Upper lobe of left lung (tissue), 6 donors: ENCODE data around the gene RHBG. TPM values are rescaled to one million over a fixed set of nuclear protein-coding genes. Genes with fewer than 3 reads are reported as not detected.

Source experiments
- ATAC-seq, 2 donors: fragments of 200-7000 bp; cut with Tn5 transposase; one replicate each; pipeline ENCODE4 v1.9.1; 2022; ENCODE audit warnings: mild to moderate bottlenecking in 2 of 2, moderate library complexity in 2 of 2; ENCODE audit not compliant: low FRiP score in 2 of 2
- DNase-seq, 2 donors: peaks; one replicate each; pipeline ENCODE4 v3.0.0-alpha.2; 2019 to 2020
- H3K27ac ChIP-seq, 4 donors: fragments of 200-600 bp; sonication (generic); one replicate each; pipeline ENCODE4 v1.5.1; 2016 to 2019
- H3K27me3 ChIP-seq, 4 donors: fragments of 200-600 bp; sonication (generic); one replicate each; pipeline ENCODE4 v1.5.1; 2017 to 2019
- H3K36me3 ChIP-seq, 4 donors: fragments of 200-600 bp; sonication (generic); one replicate each; pipeline ENCODE4 v1.5.1; 2016 to 2019
- H3K4me1 ChIP-seq, 4 donors: fragments of 200-600 bp; sonication (generic); one replicate each; pipeline ENCODE4 v1.5.1; 2018 to 2019
- H3K4me3 ChIP-seq, 4 donors: fragments of 200-600 bp; sonication (generic); one replicate each; pipeline ENCODE4 v1.5.1; 2017 to 2019; ENCODE audit warnings: mild to moderate bottlenecking in 2 of 4, moderate library complexity in 1 of 4
- H3K9me3 ChIP-seq, 4 donors: fragments of 200-600 bp; sonication (generic); one replicate each; pipeline ENCODE4 v1.5.1; 2018 to 2019
- EP300 ChIP-seq, 4 donors: sonication (generic); formaldehyde crosslinking; IDR thresholded peaks; one replicate each; pipeline ENCODE4 v1.5.1; 2017; ENCODE audit warnings: antibody characterized with exemption in 4 of 4, control low read depth in 2 of 4
- POLR2A ChIP-seq, 4 donors: fragments of 450-650 bp; IDR thresholded peaks; one replicate each; pipeline ENCODE4 v1.5.1; 2016 to 2017; ENCODE audit warnings: antibody characterized with exemption in 4 of 4, mild to moderate bottlenecking in 2 of 4
- POLR2AphosphoS5 ChIP-seq, 2 donors: sonication (generic); formaldehyde crosslinking; IDR thresholded peaks; one replicate each; pipeline ENCODE4 v1.5.1; 2017; ENCODE audit warnings: antibody characterized with exemption in 2 of 2
- WGBS, 2 donors: methylation state at CpG; one replicate each; pipeline ENCODE4 v1.1.5; 2017 to 2018; 5-methylcytosine and 5-hydroxymethylcytosine counted together
- total RNA-seq, 6 donors: library from RNA; depleted of rRNA in 4 of 6; stranded (reverse); fragments of >200 nt in 4 of 6; gene quantifications; one replicate each; pipeline versions ENCODE4 v1.1.0 to v1.2.1, GENCODE V29; 2016 to 2021
- TF ChIP-seq, protein P1 (sequence below), 6 experiments: fragments of 450-650 bp in 4 of 6; fragments of 200-600 bp in 2 of 6; sonication (generic) in 2 of 6; IDR thresholded peaks; one replicate each; pipeline ENCODE4 v1.5.1; 2016 to 2019; ENCODE audit warnings: antibody characterized with exemption in 6 of 6
- donor health status: DM: no; HTN: no; CAD: no; lungs with moderate emphysema.
- donor health status: DM: no; HTN: yes; CAD: no; lungs with severe emphysema.

RHBG gene
- total RNA-seq, 6 donors from 2014 or later: 0.24 TPM; not detected in 5

DNA sequence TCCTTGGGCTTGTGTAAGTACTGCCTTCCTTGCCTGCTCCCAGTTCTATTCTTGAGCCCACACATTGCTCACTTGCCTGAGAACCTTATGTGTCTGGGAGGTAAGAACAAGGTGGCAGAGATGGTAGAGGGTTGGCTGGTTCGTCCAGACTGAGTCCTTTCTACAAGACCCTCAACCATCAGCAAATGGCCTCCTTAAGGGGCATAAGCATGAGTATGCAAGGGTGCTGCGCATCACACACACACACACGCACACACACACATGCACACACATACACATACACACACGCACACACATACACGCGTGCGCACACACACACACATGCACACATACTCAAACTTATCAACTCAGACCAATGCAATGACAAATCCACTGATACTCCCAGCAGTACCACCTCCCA is 56.9 kb downstream of the RHBG start:
- Histone ChIP-seq H3K9me3 (no peaks in the 10 kb centered on the region), H3K36me3 (no peaks in the 10 kb centered on the region), H3K4me3 (no peak overlapping the region), H3K27me3 (peaks cover 0 to 38% (median 18%) of the 10 kb centered on the region in 4 donors), H3K27ac (no peak overlapping the region), H3K4me1 (peaks cover 10 to 14% (median 11%) of the 10 kb centered on the region in 4 donors)
- TF ChIP-seq, protein P1, sequence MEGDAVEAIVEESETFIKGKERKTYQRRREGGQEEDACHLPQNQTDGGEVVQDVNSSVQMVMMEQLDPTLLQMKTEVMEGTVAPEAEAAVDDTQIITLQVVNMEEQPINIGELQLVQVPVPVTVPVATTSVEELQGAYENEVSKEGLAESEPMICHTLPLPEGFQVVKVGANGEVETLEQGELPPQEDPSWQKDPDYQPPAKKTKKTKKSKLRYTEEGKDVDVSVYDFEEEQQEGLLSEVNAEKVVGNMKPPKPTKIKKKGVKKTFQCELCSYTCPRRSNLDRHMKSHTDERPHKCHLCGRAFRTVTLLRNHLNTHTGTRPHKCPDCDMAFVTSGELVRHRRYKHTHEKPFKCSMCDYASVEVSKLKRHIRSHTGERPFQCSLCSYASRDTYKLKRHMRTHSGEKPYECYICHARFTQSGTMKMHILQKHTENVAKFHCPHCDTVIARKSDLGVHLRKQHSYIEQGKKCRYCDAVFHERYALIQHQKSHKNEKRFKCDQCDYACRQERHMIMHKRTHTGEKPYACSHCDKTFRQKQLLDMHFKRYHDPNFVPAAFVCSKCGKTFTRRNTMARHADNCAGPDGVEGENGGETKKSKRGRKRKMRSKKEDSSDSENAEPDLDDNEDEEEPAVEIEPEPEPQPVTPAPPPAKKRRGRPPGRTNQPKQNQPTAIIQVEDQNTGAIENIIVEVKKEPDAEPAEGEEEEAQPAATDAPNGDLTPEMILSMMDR (IDR thresholded peaks at IDR 0.05): no peak
- TF ChIP-seq POLR2A (IDR thresholded peaks at IDR 0.05): no peak
- TF ChIP-seq POLR2AphosphoS5 (IDR thresholded peaks at IDR 0.05): no peak
- no peak for TF ChIP-seq EP300 (IDR thresholded peaks at IDR 0.05)
- ATAC-seq (no peak), DNase-seq (no peak)
- WGBS, 2 donors: 88 to 95% methylated on average over 7 of the region's 7 CpGs

DNA sequence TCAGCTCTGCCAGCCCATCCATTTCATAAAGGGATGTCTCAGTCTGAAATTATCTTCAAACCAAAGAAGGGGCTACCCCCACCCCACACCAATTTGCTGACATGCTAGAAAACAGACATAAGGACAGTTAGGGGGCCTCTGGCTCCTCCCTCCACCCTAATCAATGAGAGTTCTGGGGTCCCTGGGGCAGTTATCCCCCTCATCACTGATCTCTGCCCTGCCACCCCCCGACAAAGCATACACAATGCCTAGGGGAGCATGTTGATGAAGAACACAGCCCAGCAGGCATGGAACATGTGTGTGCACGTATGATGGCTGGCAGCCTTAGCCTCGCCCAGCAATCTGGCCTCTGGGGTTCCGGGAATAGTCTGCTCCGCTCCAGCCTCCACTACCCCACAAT is 58.9 kb downstream of the RHBG start:
- Histone ChIP-seq H3K27me3 (peaks cover 0 to 37% (median 12%) of the 10 kb centered on the region in 4 donors), H3K9me3 (no peaks in the 10 kb centered on the region), H3K4me1 (no peaks in the 10 kb centered on the region), H3K27ac (no peak overlapping the region), H3K4me3 (no peak overlapping the region), H3K36me3 (no peaks in the 10 kb centered on the region)
- DNase-seq: no peak
- ATAC-seq: no peak
- TF ChIP-seq POLR2A (IDR thresholded peaks at IDR 0.05): no peak
- TF ChIP-seq, protein P1 (IDR thresholded peaks at IDR 0.05): no peak
- TF ChIP-seq EP300 (IDR thresholded peaks at IDR 0.05): no peak
- no peak for TF ChIP-seq POLR2AphosphoS5 (IDR thresholded peaks at IDR 0.05)
- 65 to 79% methylated on average over 2 to 5 of the region's 5 CpGs for WGBS, 2 donors

DNA sequence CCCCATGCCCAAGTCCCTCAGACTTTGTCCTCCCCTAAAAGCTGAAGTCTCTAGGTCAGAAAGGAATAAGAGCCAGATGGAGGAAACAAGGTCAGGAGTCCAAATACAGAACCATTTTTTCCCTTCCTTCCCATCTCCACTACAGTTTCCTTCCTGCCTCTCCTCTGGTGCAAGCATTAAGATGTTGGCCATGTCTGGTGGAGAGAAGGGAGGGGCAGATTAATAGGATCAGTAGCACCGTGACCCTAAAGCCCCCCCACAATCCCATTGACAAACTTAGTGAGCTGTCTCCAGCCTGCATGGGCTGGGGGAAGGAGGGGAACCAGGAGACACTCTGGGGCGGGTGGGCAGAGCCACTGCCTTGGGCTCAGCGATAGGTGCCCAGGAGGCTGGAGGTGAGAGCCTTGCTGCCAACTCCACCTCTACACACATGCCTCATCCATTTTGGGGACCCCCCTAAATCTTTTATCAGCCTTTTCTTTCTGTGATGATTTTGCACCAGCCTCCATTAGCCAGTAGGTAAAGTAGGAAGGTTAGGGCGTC is 59.8 kb downstream of the RHBG start:
- no peaks in the 10 kb centered on the region for H3K4me1 ChIP-seq
- no peak for ATAC-seq
- no peaks in the 10 kb centered on the region for H3K9me3 ChIP-seq
- DNase-seq: no peak
- TF ChIP-seq POLR2A (IDR thresholded peaks at IDR 0.05): no peak
- TF ChIP-seq EP300 (IDR thresholded peaks at IDR 0.05): no peak
- TF ChIP-seq, protein P1 (IDR thresholded peaks at IDR 0.05): no peak
- TF ChIP-seq POLR2AphosphoS5 (IDR thresholded peaks at IDR 0.05): no peak
- no peaks in the 10 kb centered on the region for H3K36me3 ChIP-seq
- no peak overlapping the region for H3K4me3 ChIP-seq
- peaks cover 0 to 44% (median 12%) of the 10 kb centered on the region in 4 donors for H3K27me3 ChIP-seq
- 13 to 21% methylated on average over 4 of the region's 4 CpGs for WGBS, 2 donors
- H3K27ac ChIP-seq: no peak overlapping the region

DNA sequence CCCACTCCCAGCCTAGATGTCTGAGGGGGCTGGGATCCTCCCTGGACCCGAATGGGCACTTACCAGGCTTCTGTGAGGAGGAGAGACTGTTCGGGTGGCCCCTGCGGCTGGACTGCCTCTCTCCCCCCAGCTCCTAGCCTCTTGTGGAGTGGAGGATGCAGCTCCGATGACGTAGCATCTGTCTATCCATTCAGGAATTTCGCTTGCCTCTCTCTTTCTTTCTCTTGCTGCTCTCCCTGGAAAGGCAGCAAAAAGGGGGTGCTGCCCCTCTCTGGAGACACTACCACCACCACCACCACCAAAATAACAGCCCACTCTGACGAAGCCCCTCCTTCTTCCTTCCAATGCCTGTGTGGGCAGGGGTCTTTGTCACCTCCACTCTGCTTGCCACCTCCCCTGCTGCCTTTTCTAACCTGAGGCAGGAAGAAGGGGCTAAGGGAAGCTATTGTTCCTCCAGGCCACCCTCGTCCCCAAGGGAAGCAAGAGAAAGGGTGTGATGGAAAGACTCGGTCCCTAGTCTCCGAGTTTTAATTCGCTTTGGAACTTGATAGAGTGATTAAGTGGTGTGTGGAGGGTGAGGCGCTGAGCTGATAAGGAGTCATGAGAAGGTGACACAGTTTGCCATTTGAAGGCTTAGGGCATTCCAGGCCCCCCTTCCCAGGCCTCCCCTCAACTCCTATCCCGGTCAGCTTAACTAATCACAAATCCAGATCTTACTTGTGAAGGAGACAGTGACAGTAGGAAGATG is 60.5 kb downstream of the RHBG start:
- no peak overlapping the region for H3K27ac ChIP-seq
- TF ChIP-seq, protein P1 (IDR thresholded peaks at IDR 0.05): no peak
- no peaks in the 10 kb centered on the region for H3K4me1 ChIP-seq
- DNase-seq: no peak
- H3K4me3 ChIP-seq: no peak overlapping the region
- no peaks in the 10 kb centered on the region for H3K9me3 ChIP-seq
- WGBS, 2 donors: 4 to 5% methylated on average over 13 of the region's 13 CpGs
- H3K27me3 ChIP-seq: peaks cover 0 to 49% (median 15%) of the 10 kb centered on the region in 4 donors
- ATAC-seq: no peak
- H3K36me3 ChIP-seq: no peaks in the 10 kb centered on the region

DNA sequence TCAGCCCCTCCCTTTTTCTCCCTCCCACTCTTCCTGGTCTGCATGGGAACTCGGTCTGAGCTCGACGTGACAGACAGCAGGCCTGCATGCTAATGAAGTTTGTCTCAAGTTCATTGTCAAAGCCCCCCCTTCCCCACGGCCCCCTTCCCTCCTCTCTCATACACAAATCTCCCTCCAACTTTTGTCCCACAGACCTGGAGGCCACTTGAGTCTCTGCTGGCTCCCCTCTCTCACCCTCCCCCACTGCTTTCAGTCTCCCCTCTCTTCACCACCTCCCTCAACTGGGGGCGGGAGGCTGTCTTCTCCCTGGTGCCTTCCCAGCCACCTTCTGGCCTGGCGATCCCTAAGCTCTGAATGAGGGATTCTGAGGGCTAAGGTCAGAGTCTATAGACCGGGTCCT is 61.3 kb downstream of the RHBG start:
- no peaks in the 10 kb centered on the region for H3K9me3 ChIP-seq
- no peak overlapping the region for H3K27ac ChIP-seq
- H3K4me1 ChIP-seq: peaks cover 1% of the 10 kb centered on the region in 4 donors
- DNase-seq (no peak), ATAC-seq (no peak)
- peaks cover 2 to 56% (median 21%) of the 10 kb centered on the region in 4 donors for H3K27me3 ChIP-seq
- H3K4me3 ChIP-seq: no peak overlapping the region
- no peaks in the 10 kb centered on the region for H3K36me3 ChIP-seq
- 3 to 6% methylated on average over 7 of the region's 7 CpGs for WGBS, 2 donors
- TF ChIP-seq POLR2A (IDR thresholded peaks at IDR 0.05) (no peak), EP300 (IDR thresholded peaks at IDR 0.05) (no peak), POLR2AphosphoS5 (IDR thresholded peaks at IDR 0.05) (no peak)
- TF ChIP-seq, protein P1 (IDR thresholded peaks at IDR 0.05): no peak
